Measurements from ENCODE around the gene TFB1M. TPM values are rescaled to one million over a fixed set of nuclear protein-coding genes. Genes with fewer than 3 reads are reported as not detected.
A peak's percentile ranks its signal among the peaks of the same experiment; 100 is the strongest.

TFB1M gene
- polyA plus RNA-seq, 2 of the 4 experiments (the other 2 are of a cell fraction) = 9.8 to 19.5 TPM

GRCh38 chr6:155328539-155329459 is 14.5 kb upstream of the TFB1M start:
- POLR2A ChIA-PET = no interaction called here
- 53% methylated on average over 6 of the region's 6 CpGs for WGBS (ENCODE audit: missing lambda C conversion rate)
- ATAC-seq = no peak

DNA sequence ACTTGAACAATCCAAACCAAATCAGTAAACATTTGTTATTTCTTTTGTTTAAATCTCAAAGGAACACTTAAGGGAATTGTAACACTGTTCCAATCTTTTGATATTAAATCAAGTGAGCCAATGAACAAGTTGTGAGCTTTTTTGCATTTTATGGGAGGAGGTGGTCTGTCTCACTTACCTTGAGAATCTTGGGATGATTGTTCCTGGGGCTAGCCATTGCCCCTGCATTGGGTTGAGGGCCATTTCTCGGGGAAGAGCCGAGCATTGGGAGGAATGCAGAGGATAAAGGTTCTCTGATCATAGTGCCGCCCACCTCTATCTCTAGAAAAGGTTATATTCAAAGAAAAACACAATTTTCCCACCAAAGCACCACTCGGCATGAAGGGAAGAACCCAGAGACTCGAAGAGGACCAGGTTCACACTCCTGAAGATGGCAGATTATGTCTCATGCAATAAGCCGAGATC is 13.8 kb upstream of the TFB1M start:
- POLR2A ChIA-PET = interaction anchor here (1.0 kb wide), 1 partner anchor 13 kb away, joined by 3 read pairs; no protein-coding TSS in a partner anchor
- H3K4me3 ChIP-seq = no peak overlapping the region
- peaks cover 14% of the 10 kb centered on the region; the same call in 2 of the 3 replicates for H3K4me1 ChIP-seq
- peak overlapping the region; percentile 4 to 81; a peak in 5 of 6 replicates for H3K27ac ChIP-seq
- CTCF ChIA-PET = interaction anchor here (0.6 to 2.7 kb wide), 8 partner anchors 10 to 227 kb away, joined by 3 to 13 read pairs (median 3); no protein-coding TSS in a partner anchor
- H3K9me3 ChIP-seq = no peaks in the 10 kb centered on the region
- TF ChIP-seq ELK1 (IDR thresholded peaks at IDR 0.05; ENCODE audit: low read depth, low read length) = no peak
- TF ChIP-seq POLR2A (IDR thresholded peaks at IDR 0.05; ENCODE audit: low read length) = no peak
- TF ChIP-seq, protein P1, sequence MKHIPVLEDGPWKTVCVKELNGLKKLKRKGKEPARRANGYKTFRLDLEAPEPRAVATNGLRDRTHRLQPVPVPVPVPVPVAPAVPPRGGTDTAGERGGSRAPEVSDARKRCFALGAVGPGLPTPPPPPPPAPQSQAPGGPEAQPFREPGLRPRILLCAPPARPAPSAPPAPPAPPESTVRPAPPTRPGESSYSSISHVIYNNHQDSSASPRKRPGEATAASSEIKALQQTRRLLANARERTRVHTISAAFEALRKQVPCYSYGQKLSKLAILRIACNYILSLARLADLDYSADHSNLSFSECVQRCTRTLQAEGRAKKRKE (CRISPR knock-in tag; IDR thresholded peaks at IDR 0.05; ENCODE audit: low read depth) = no peak
- TF ChIP-seq FOSB (CRISPR knock-in tag; IDR thresholded peaks at IDR 0.05) = no peak
- TF ChIP-seq ZSCAN20 (CRISPR knock-in tag; IDR thresholded peaks at IDR 0.05) = no peak
- TF ChIP-seq USF2 (IDR thresholded peaks at IDR 0.05) = no peak
- TF ChIP-seq NR3C1 (IDR thresholded peaks at IDR 0.05) = no peak
- no peak for TF ChIP-seq ZC3H11A (IDR thresholded peaks at IDR 0.05)
- TF ChIP-seq SMC3 (IDR thresholded peaks at IDR 0.05) = no peak
- DNase-seq (ENCODE audit: low read depth in 1 of 2, low spot score in 1 of 2) (no peak), ATAC-seq (no peak), FAIRE-seq (no peak)
- no peak overlapping the region for H3K4me2 ChIP-seq
- 86% methylated on average over 6 of the region's 6 CpGs for WGBS (ENCODE audit: missing lambda C conversion rate)

More at GRCh38 chr6:155328539-155329459, 14.5 kb upstream of the TFB1M start:
- no peak overlapping the region for H3K4me3 ChIP-seq
- peaks cover 14% of the 10 kb centered on the region; the same call in 2 of the 3 replicates for H3K4me1 ChIP-seq
- FAIRE-seq (no peak), DNase-seq (ENCODE audit: low read depth in 1 of 2, low spot score in 1 of 2) (no peak)
- no peak overlapping the region; the same call in 2 of the 3 replicates for H3K4me2 ChIP-seq
- no peaks in the 10 kb centered on the region for H3K9me3 ChIP-seq
- CTCF ChIA-PET = interaction anchor here (1.3 to 2.7 kb wide), 3 partner anchors 12 to 201 kb away, joined by 3 to 13 read pairs (median 8); no protein-coding TSS in a partner anchor
- peak overlapping the region; percentile 21 to 81; a peak in 4 of 6 replicates for H3K27ac ChIP-seq
- TF ChIP-seq, protein P2, sequence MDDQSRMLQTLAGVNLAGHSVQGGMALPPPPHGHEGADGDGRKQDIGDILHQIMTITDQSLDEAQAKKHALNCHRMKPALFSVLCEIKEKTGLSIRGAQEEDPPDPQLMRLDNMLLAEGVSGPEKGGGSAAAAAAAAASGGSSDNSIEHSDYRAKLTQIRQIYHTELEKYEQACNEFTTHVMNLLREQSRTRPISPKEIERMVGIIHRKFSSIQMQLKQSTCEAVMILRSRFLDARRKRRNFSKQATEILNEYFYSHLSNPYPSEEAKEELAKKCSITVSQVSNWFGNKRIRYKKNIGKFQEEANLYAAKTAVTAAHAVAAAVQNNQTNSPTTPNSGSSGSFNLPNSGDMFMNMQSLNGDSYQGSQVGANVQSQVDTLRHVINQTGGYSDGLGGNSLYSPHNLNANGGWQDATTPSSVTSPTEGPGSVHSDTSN (IDR thresholded peaks at IDR 0.05) = no peak
- no peak for TF ChIP-seq MAFK (IDR thresholded peaks at IDR 0.05; ENCODE audit: partially characterized antibody)
- no peak for TF ChIP-seq KDM5A (IDR thresholded peaks at IDR 0.05)
- TF ChIP-seq CEBPB (IDR thresholded peaks at IDR 0.05) = no peak
- TF ChIP-seq MAZ (IDR thresholded peaks at IDR 0.05; ENCODE audit: borderline replicate concordance, low read depth, low read length) = no peak

- CTCF ChIA-PET = interaction anchor here (0.6 to 2.7 kb wide), 12 partner anchors 10 to 1854 kb away, joined by 3 to 13 read pairs (median 3); partner anchors contain the start of gene NOX3
- DNase-seq (ENCODE audit: low read depth in 1 of 2, low spot score in 1 of 2) (peak; percentile 4 to 56), ATAC-seq (peak; percentile 56 to 78; a peak in 5 of 6 replicates), FAIRE-seq (no peak)
- TF ChIP-seq SMC3 (IDR thresholded peaks at IDR 0.05) (peak; percentile 89), NPAS2 (CRISPR knock-in tag; IDR thresholded peaks at IDR 0.05; ENCODE audit: borderline replicate concordance) (no peak), RAD21 (conservative IDR thresholded peaks at IDR 0.05 in 1 of 2, IDR thresholded peaks at IDR 0.05 in 1 of 2) (peak; percentile 82 to 93), ZFP36 (IDR thresholded peaks at IDR 0.05; ENCODE audit: borderline replicate concordance, partially characterized antibody) (no peak), CTCF (IDR thresholded peaks at IDR 0.05) (peak; percentile 80), HOXB13 (CRISPR knock-in tag; IDR thresholded peaks at IDR 0.05; ENCODE audit: low read depth) (no peak), EHF (CRISPR knock-in tag; IDR thresholded peaks at IDR 0.05) (no peak)
- TF ChIP-seq, protein P3, sequence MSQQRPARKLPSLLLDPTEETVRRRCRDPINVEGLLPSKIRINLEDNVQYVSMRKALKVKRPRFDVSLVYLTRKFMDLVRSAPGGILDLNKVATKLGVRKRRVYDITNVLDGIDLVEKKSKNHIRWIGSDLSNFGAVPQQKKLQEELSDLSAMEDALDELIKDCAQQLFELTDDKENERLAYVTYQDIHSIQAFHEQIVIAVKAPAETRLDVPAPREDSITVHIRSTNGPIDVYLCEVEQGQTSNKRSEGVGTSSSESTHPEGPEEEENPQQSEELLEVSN (IDR thresholded peaks at IDR 0.05; ENCODE audit: borderline replicate concordance, low read depth) = no peak
- peak overlapping the region; percentile 4 to 70; a peak in 4 of 6 replicates for H3K27ac ChIP-seq
- POLR2A ChIA-PET = interaction anchor here (0.7 to 1.0 kb wide), 2 partner anchors 13 to 1063 kb away, joined by 3 read pairs; no protein-coding TSS in a partner anchor
- WGBS (ENCODE audit: missing lambda C conversion rate) = 0% methylated on average over 1 of the region's 1 CpG
- peaks cover 14% of the 10 kb centered on the region; the same call in 2 of the 3 replicates for H3K4me1 ChIP-seq
- no peak overlapping the region for H3K4me2 ChIP-seq
- no peaks in the 10 kb centered on the region for H3K9me3 ChIP-seq
- H3K4me3 ChIP-seq = no peak overlapping the region
Observed at GRCh38 chr6:155327326-155328073, 13.2 kb upstream of the TFB1M start.

Measured in A549 (cell line).